Body of pancreas (tissue), 4 donors: Measurements from ENCODE around the gene TULP4. TPM values are rescaled to one million over a fixed set of nuclear protein-coding genes. Genes with fewer than 3 reads are reported as not detected.
A peak's percentile ranks its signal among the peaks of the same experiment; 100 is the strongest.

Source experiments
- ATAC-seq: fragments of 150-250 bp; one replicate; pipeline ENCODE4 v1.9.1; 2016
- DNase-seq, 4 donors: peaks; one replicate each; pipeline ENCODE4 v3.0.0-alpha.2; 2019
- H3K27ac ChIP-seq, 4 donors: fragments of 200-600 bp; sonication (generic); 1 replicate in 3 of 4; 2 replicates in 1 of 4; pipeline versions ENCODE4 v1.5.1 to v1.6.1; 2016 to 2019; ENCODE audit warnings: mild to moderate bottlenecking in 1 of 4, mixed read lengths in 1 of 4, moderate library complexity in 1 of 4
- H3K27me3 ChIP-seq, 2 donors: fragments of 200-600 bp; sonication (generic); one replicate each; pipeline ENCODE4 v1.6.0; 2016; ENCODE audit warnings: mild to moderate bottlenecking in 1 of 2
- H3K36me3 ChIP-seq, 2 donors: fragments of 200-600 bp; sonication (generic); replicated peaks in 1 of 2; 2 replicates each; pipeline ENCODE4 v1.5.1; 2016; ENCODE audit warnings: low read depth in 2 of 2; ENCODE audit not compliant: insufficient read depth in 1 of 2
- H3K4me1 ChIP-seq: fragments of 200-600 bp; sonication (generic); one replicate; pipeline ENCODE4 v1.6.0; 2016
- H3K4me3 ChIP-seq, 2 donors: fragments of 200-600 bp; sonication (generic); 1 replicate in 1 of 2; 2 replicates in 1 of 2; pipeline ENCODE4 v1.5.1; 2016 to 2019
- H3K9me3 ChIP-seq, 3 donors: fragments of 200-600 bp; sonication (generic); 1 replicate in 2 of 3; 2 replicates in 1 of 3; pipeline ENCODE4 v1.5.1; 2016
- CTCF ChIP-seq, 7 experiments: fragments of 450-650 bp in 4 of 7; fragments of 200-600 bp in 3 of 7; sonication (generic) in 3 of 7; IDR thresholded peaks; one replicate each; pipeline ENCODE4 v1.5.1; 2016 to 2019; ENCODE audit warnings: antibody characterized with exemption in 7 of 7
- POLR2A ChIP-seq, 3 donors: fragments of 450-650 bp; IDR thresholded peaks; one replicate each; pipeline ENCODE4 v1.6.1; 2016; ENCODE audit warnings: antibody characterized with exemption in 3 of 3, mild to moderate bottlenecking in 2 of 3
- WGBS, 2 donors: methylation state at CpG; one replicate each; pipeline ENCODE4 v1.1.5; 2017; 5-methylcytosine and 5-hydroxymethylcytosine counted together
- intact Hi-C: fragments of 100-400 bp; cut with DNase I; formaldehyde crosslinking; loops from one replicate; pipeline ENCODE4 v1.15.1; 2023
- small RNA-seq: library from RNA; depleted of rRNA; stranded (forward); fragments of <200 nt; gene quantifications from one replicate; pipeline ENCODE3, GENCODE V24; 2016
- total RNA-seq, 2 donors: library from RNA; depleted of rRNA; stranded (reverse); fragments of >200 nt; gene quantifications; one replicate each; pipeline ENCODE4 v1.1.0, GENCODE V29; 2016

Gene TULP4
- total RNA-seq, 2 donors from 2014 or later, result 81.2 to 92.3 TPM

- 1 to 5% methylated on average over 17 to 19 of the region's 19 CpGs for WGBS, 2 donors
- TF ChIP-seq CTCF (IDR thresholded peaks at IDR 0.05), result no peak
- no peak for TF ChIP-seq POLR2A (IDR thresholded peaks at IDR 0.05)
- H3K36me3 ChIP-seq, result no peaks in the 10 kb centered on the region
- H3K27me3 ChIP-seq, result no peaks in the 10 kb centered on the region
- H3K9me3 ChIP-seq, result no peaks in the 10 kb centered on the region
- intact Hi-C loops, result no loop called here
- peaks cover 48% of the 10 kb centered on the region for H3K4me1 ChIP-seq
- ATAC-seq (peak; percentile 43), DNase-seq (peak; percentile 36 to 53 (median 47))
- H3K27ac ChIP-seq, result peak overlapping the region; percentile 87 to 96 (median 96)
- peak overlapping the region; percentile 66 to 90 for H3K4me3 ChIP-seq
Measured at GRCh38 chr6:158560836-158561320, 248.6 kb downstream of the TULP4 start.

Small RNA genes lying within 50 kb of the gene (small RNA-seq; reads per million reads assigned to genes)
- not detected for gene RN7SL173P

Other genes starting within 250 kb of the TULP4 start
- gene SERAC1, start 144.2 kb upstream of the TULP4 start, total RNA-seq, result 10 to 100 TPM; 10.5 to 14.8 TPM
- gene GTF2H5, start 144.1 kb upstream of the TULP4 start, total RNA-seq, result 1 to 10 TPM; 1.6 to 3.0 TPM
- gene TMEM181, start 247.6 kb downstream of the TULP4 start, total RNA-seq, result 10 to 100 TPM; 19.8 to 34.2 TPM